HepG2 (cell line): ENCODE measurements around the gene UBE2R2. TPM values are rescaled to one million over a fixed set of nuclear protein-coding genes. Genes with fewer than 3 reads are reported as not detected.
A peak's percentile ranks its signal among the peaks of the same experiment; 100 is the strongest.

Experiments used
- ATAC-seq: fragments of 200-7000 bp; cut with Tn5 transposase; 3 replicates; pipeline ENCODE4 v1.9.1; 2020; ENCODE audit warnings: mild to moderate bottlenecking, moderate library complexity
- BruUV-seq: library from RNA; stranded (reverse); fragments of 400-500 nt; replicated peaks from 2 replicates; lab custom pipeline; 2021; lab: Mats Ljungman, UMichigan
- CTCF ChIA-PET: fragments of 300-600 bp; formaldehyde crosslinking; extraction: SDS; loops from one replicate; lab custom pipeline; 2021; ENCODE audit warnings: low total read pairs, inconsistent platforms, low intra/inter-chr PET ratio; lab: Yijun Ruan, JAX
- POLR2A ChIA-PET: fragments of 350-600 bp; sonication (Branson Sonifier 250); formaldehyde crosslinking; loops from one replicate; lab custom pipeline; 2020; ENCODE audit warnings: antibody characterized with exemption, inconsistent platforms; lab: Yijun Ruan, JAX
- DNase-seq: peaks from one replicate; pipeline ENCODE4 v3.0.0-alpha.2; 2015; ENCODE audit warnings: low spot score
- FAIRE-seq: peaks from 3 replicates; lab custom pipeline; 2011; peaks lifted over from hg19 to GRCh38; lab: Jason Lieb, UNC
- H2AFZ ChIP-seq: one replicate; pipeline ENCODE4 v1.6.1; 2011; ENCODE audit warnings: low read length, inconsistent platforms
- H3K27ac ChIP-seq: fragments of 300-600 bp; 3 replicates; pipeline ENCODE4 v1.8.0; 2011; ENCODE audit warnings: mixed run types, mild to moderate bottlenecking, mixed read lengths, low read length, inconsistent platforms; ENCODE audit not compliant: insufficient read depth; ENCODE audit errors: extremely low read length
- H3K27me3 ChIP-seq, 2 experiments: fragments of 200-600 bp in 1 of 2; 2 replicates in 1 of 2; 3 replicates in 1 of 2; pipeline versions ENCODE4 v1.6.0 to v1.8.0; 2011; ENCODE audit warnings: low read length in 2 of 2, mild to moderate bottlenecking in 2 of 2, moderate library complexity in 2 of 2, inconsistent platforms in 1 of 2; ENCODE audit not compliant: insufficient read depth in 2 of 2, control insufficient read depth in 1 of 2
- H3K36me3 ChIP-seq, 2 experiments: fragments of 200-600 bp in 1 of 2; replicated peaks in 1 of 2; 2 replicates in 1 of 2; 3 replicates in 1 of 2; pipeline versions ENCODE4 v1.5.1 to v1.8.0; 2011; ENCODE audit warnings: low read length in 2 of 2, inconsistent platforms in 1 of 2; ENCODE audit not compliant: insufficient read depth in 2 of 2, control insufficient read depth in 1 of 2
- H3K4me1 ChIP-seq: 2 replicates; pipeline ENCODE4 v1.5.1; 2012; ENCODE audit warnings: low read length, inconsistent platforms; ENCODE audit not compliant: insufficient read depth
- H3K4me2 ChIP-seq: 2 replicates; pipeline ENCODE4 v1.6.0; 2011; ENCODE audit warnings: low read depth, low read length, inconsistent platforms
- H3K4me3 ChIP-seq, 3 experiments: fragments of 200-600 bp in 1 of 3; sonication (generic), shearing (Covaris generic) in 1 of 3; replicated peaks in 1 of 3; 2 replicates each; pipeline ENCODE4 v1.5.1; 2011 to 2016; ENCODE audit warnings: low read length in 3 of 3, inconsistent platforms in 2 of 3, low read depth in 2 of 3, mild to moderate bottlenecking in 2 of 3, control low read depth in 1 of 3, mixed read lengths in 1 of 3; ENCODE audit not compliant: insufficient read depth in 1 of 3
- H3K79me2 ChIP-seq: one replicate; pipeline ENCODE4 v1.6.1; 2011; ENCODE audit warnings: low read length, inconsistent platforms; ENCODE audit not compliant: insufficient read depth
- H3K9ac ChIP-seq: 2 replicates; pipeline ENCODE4 v1.6.0; 2011; ENCODE audit warnings: mild to moderate bottlenecking, low read depth, low read length, inconsistent platforms; ENCODE audit not compliant: insufficient read depth
- H3K9me3 ChIP-seq: 2 replicates; pipeline ENCODE4 v1.5.1; 2012; ENCODE audit warnings: mild to moderate bottlenecking, low read length
- H4K20me1 ChIP-seq: 2 replicates; pipeline ENCODE4 v1.6.0; 2011; ENCODE audit warnings: inconsistent platforms, mild to moderate bottlenecking, low read length, moderate library complexity; ENCODE audit not compliant: insufficient read depth
- BRF2 ChIP-seq: sonication (generic); formaldehyde crosslinking; IDR thresholded peaks from 2 replicates; pipeline ENCODE4 v1.8.1; 2022; ENCODE audit warnings: mild to moderate bottlenecking, missing genetic modification reagents
- HOXA7 ChIP-seq: sonication (generic); formaldehyde crosslinking; IDR thresholded peaks from 2 replicates; pipeline ENCODE4 v1.8.1; 2022; ENCODE audit warnings: mild to moderate bottlenecking, missing genetic modification reagents, moderate library complexity
- STAG1 ChIP-seq: sonication (generic); formaldehyde crosslinking; IDR thresholded peaks from 2 replicates; pipeline ENCODE4 v1.4.0; 2020; ENCODE audit warnings: missing genetic modification reagents
- ZNF260 ChIP-seq: sonication (generic); formaldehyde crosslinking; IDR thresholded peaks from 2 replicates; pipeline ENCODE4 v1.4.0; 2020; ENCODE audit warnings: missing genetic modification reagents, low read depth, mild to moderate bottlenecking, borderline replicate concordance
- ZNF30 ChIP-seq: sonication (generic); formaldehyde crosslinking; IDR thresholded peaks from 2 replicates; pipeline ENCODE4 v1.5.0; 2020; ENCODE audit warnings: mild to moderate bottlenecking, missing genetic modification reagents
- ZNF670 ChIP-seq: sonication (generic); formaldehyde crosslinking; IDR thresholded peaks from 2 replicates; pipeline ENCODE4 v1.8.0; 2022; ENCODE audit warnings: mild to moderate bottlenecking, missing genetic modification reagents, borderline replicate concordance
- ZSCAN22 ChIP-seq: sonication (generic); formaldehyde crosslinking; IDR thresholded peaks from 2 replicates; pipeline ENCODE4 v1.4.0; 2020; ENCODE audit warnings: mild to moderate bottlenecking, missing genetic modification reagents
- WGBS: methylation state at CpG from one replicate; pipeline ENCODE4 v1.1.6; 2017; ENCODE audit warnings: low lambda C conversion rate; 5-methylcytosine and 5-hydroxymethylcytosine counted together
- in situ Hi-C: cut with HindIII; loops from 2 replicates; pipeline ENCODE4 v1.10.0; 2017; ENCODE audit warnings: low pct_unique_long_range_greater_than_20kb; ENCODE audit not compliant: extremely low pct_ligation_motif_present
- intact Hi-C: fragments of 100-400 bp; cut with micrococcal nuclease; formaldehyde crosslinking; loops from one replicate; pipeline ENCODE4 v1.10.0; 2022; ENCODE audit not compliant: unreplicated experiment
- polyA plus RNA-seq, 8 experiments: library from polyadenylated mRNA; depleted of rRNA in 3 of 8; stranded (reverse) in 7 of 8; unstranded in 1 of 8; fragments of >200 nt; fragmentation: Illumina TruSeq in 4 of 8; extraction: Trizol in 4 of 8; gene quantifications; 2 replicates each; pipeline versions ENCODE4 v1.2.1 to v1.2.3, GENCODE V29; 2011 to 2016; ENCODE audit warnings: low read depth in 4 of 8, missing spikeins in 1 of 8, mixed read lengths in 1 of 8; ENCODE audit not compliant: insufficient read depth in 1 of 8
- total RNA-seq, 5 experiments: library from RNA; depleted of rRNA; stranded (reverse); fragments of >200 nt; fragmentation: Illumina TruSeq; extraction: Trizol; gene quantifications; 2 replicates each; pipeline ENCODE4 v1.2.3, GENCODE V29; 2016; ENCODE audit warnings: low read depth in 1 of 5
- TF ChIP-seq, protein P1 (sequence below): sonication (generic); formaldehyde crosslinking; IDR thresholded peaks from 2 replicates; pipeline ENCODE4 v1.4.0; 2020; ENCODE audit warnings: mild to moderate bottlenecking, low read depth, missing genetic modification reagents

The UBE2R2 gene
- total and polyA plus RNA-seq, 2 of the 13 experiments (the other 11 are each of a cell fraction or from before 2014, with no cell fraction given) = 14.8 to 20.9 TPM

- in situ Hi-C loops = no loop called here
- FAIRE-seq = no peak
- Histone ChIP-seq H3K4me2 (no peak overlapping the region), H3K36me3 (no peaks in the 10 kb centered on the region), H4K20me1 (no peaks in the 10 kb centered on the region), H3K9ac (no peak overlapping the region), H3K79me2 (no peaks in the 10 kb centered on the region), H3K9me3 (no peaks in the 10 kb centered on the region), H3K4me1 (peaks cover 10% of the 10 kb centered on the region), H3K27ac (no peak overlapping the region), H3K27me3 (peaks cover 0 to 11% of the 10 kb centered on the region in 2 experiments; a peak in 1 of 5 replicates), H2AFZ (no peak overlapping the region), H3K4me3 (no peak overlapping the region)
- WGBS = 0% methylated on average over 1 of the region's 1 CpG
- intact Hi-C loops = no loop called here
- ChIA-PET CTCF (no interaction called here), POLR2A (no interaction called here)
- ATAC-seq = no peak
- no peak for TF ChIP-seq ZNF30 (CRISPR knock-in tag)
- TF ChIP-seq BRF2 (CRISPR knock-in tag) = no peak
- no peak for TF ChIP-seq ZNF260
- TF ChIP-seq, protein P1, sequence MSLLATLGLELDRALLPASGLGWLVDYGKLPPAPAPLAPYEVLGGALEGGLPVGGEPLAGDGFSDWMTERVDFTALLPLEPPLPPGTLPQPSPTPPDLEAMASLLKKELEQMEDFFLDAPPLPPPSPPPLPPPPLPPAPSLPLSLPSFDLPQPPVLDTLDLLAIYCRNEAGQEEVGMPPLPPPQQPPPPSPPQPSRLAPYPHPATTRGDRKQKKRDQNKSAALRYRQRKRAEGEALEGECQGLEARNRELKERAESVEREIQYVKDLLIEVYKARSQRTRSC = no peak
- no peak for TF ChIP-seq ZNF670 (CRISPR knock-in tag)
- TF ChIP-seq HOXA7 (CRISPR knock-in tag) = no peak
- 0 out of 2 replicates have a peak, but pooled peaks have one; percentile 5 for TF ChIP-seq STAG1 (CRISPR knock-in tag)
- TF ChIP-seq ZSCAN22 (CRISPR knock-in tag) = no peak
- DNase-seq = no peak
- no TSS peak for BruUV-seq
These were observed 29.1 kb upstream of the UBE2R2 start for GRCh38 chr9:33787839-33788238.
